HG03342 (cell line): ENCODE measurements around the gene GOLGA7B.

ENCODE experiments used
- ATAC-seq: cut with Tn5 transposase; IDR thresholded peaks from one replicate; pipeline ENCODE4 v1.9.1; 2021; ENCODE audit warnings: mild to moderate bottlenecking, moderate library complexity; ENCODE audit not compliant: unreplicated experiment

Gene GOLGA7B

DNA sequence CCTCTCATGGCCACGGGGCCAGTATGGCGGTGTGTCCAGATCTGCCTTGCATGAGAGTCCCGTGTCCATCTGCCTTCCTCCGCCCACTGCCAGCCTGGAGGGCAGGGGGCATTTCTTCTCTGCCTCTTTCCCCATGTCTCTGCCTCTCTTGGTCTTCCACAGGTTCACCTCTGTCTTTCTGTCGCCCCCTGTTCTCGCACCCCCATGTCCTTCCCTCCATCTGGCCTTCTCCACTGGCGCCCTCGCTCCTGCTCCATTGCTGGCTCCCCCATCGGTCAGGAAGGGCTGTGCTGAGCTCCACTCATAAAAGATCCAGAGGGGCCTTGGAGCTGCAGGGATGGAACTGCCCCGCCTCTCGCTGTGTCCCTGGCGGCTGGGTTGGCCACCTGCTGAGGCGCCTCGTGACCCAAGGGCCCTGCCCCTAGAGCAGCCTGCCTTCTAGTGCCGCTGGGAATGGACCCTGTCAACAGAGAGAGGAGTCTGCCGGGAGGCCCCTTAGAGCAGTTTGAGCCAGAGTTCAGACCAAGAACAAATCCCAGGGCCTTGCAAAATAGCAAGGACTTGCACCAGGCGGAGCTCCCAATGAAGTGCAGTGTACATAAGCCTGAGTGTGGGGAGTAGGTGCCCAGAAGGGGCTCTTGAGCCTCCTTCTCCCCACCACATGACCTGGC lies 42.0 kb downstream of the GOLGA7B start:
- no peak for ATAC-seq

GRCh38 chr10:97892506-97892905 lies 42.9 kb downstream of the GOLGA7B start:
- ATAC-seq = no peak

- no peak for ATAC-seq
Measured at GRCh38 chr10:97892939-97893338, 43.3 kb downstream of the GOLGA7B start.

- no peak for ATAC-seq
Measured at GRCh38 chr10:97894092-97894491, 44.4 kb downstream of the GOLGA7B start.

DNA sequence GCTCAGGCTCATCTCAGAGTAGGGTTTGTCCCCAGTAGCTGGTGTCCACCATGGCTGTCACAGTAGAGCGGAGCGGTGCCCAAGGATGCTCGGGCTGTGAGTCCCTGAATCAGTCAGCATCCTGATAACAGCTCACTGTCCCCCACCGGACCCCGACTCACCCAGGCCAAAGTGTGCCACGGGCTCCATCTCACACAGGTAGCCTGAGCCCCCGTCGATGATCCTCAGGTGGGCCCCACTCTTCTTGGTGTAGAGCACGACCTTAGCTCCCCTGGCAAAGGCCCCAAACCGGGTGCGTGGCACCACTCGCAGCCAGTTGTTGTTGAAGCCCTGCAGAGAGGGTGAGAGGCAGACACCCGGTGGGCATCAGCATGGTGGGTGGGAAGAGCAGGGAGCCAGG lies 45.4 kb downstream of the GOLGA7B start:
- ATAC-seq = no peak

DNA sequence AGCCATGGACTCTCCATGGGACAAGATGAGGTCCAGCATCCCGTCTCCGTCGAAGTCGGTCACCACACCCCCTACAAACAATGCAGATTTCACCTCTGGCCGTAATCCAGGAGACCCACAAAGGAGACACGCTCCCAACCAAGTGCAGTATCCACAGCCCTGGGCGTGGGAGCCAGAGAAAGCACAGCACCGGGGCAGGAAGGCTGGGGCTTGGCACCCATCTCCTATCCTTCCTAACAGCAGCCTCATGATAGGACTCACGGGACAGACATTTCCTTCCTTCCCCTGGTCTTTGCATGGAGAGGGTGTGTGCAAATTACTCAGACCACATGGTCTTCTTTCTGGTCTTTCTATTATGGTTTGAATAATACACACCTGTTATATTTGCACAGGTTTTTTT lies 46.3 kb downstream of the GOLGA7B start:
- ATAC-seq = no peak

- no peak for ATAC-seq
Measured at GRCh38 chr10:97896756-97897358, 47.2 kb downstream of the GOLGA7B start.

DNA sequence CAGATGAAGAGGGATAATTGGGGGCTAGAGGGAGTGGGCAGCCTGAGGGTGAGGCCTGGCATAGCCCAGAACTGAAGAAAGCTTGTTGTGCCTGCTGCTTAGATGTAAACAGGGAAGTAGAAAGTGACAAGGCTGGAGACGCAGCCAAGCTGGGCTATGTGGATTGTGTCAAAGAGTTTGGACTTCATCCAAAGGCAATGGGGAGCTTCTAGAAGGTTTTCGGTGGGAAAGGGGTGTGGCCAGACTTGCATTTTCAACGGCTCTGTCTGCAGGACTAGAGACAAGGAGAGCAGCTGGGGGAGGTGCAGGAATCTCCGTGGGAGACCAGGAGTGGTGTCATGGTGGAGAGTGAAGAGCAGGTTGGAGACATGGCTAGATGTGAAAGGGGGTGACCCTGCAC lies 48.8 kb downstream of the GOLGA7B start:
- no peak for ATAC-seq

DNA sequence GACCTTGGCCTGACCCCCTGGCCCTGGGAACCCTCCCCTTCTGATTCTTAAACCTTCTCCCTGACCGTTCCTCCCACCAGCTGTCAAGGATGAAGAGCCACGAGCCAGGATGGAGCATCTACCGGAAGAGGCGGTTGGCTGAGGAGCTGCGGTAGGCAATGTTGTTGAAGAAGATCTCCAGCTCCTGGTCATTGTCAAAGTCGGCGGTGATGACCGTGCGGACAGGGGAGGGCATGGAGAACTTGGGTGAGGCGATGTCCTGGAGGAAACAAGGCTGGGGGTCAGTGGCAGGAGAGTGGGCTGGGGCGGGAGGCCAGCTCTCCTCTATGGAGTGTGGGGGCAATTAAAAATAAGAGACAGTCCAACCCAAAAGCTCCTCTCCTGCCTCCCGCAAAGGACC lies 51.7 kb downstream of the GOLGA7B start:
- no peak for ATAC-seq

- no peak for ATAC-seq
Measured at GRCh38 chr10:97903128-97904017, 53.7 kb downstream of the GOLGA7B start.

GRCh38 chr10:97904018-97904381 lies 54.4 kb downstream of the GOLGA7B start:
- ATAC-seq = no peak

GRCh38 chr10:97904576-97904975 lies 54.9 kb downstream of the GOLGA7B start:
- ATAC-seq = no peak

GRCh38 chr10:97905276-97905675 lies 55.6 kb downstream of the GOLGA7B start:
- no peak for ATAC-seq

- no peak for ATAC-seq
Measured at GRCh38 chr10:97907211-97907610, 57.6 kb downstream of the GOLGA7B start.

DNA sequence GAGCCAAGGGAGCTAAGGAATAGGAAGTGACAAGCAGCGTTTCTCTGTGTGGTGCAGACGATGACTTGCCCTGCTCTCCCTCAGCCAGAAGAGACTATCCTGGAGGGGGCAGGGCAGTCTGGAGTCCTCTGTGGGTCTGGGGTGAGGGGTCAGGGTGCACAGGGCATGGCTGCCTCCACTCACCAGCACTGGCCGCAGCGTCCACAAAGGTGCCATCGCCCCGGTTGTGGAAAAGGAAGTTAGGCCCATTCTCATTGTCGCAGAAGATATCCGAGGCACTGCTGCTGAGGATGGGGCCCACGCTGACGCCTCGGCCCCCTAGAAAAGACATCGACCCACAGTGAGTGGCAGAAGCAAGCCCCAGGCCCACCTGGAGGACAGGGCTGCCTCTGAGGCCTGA lies 58.2 kb downstream of the GOLGA7B start:
- no peak for ATAC-seq

DNA sequence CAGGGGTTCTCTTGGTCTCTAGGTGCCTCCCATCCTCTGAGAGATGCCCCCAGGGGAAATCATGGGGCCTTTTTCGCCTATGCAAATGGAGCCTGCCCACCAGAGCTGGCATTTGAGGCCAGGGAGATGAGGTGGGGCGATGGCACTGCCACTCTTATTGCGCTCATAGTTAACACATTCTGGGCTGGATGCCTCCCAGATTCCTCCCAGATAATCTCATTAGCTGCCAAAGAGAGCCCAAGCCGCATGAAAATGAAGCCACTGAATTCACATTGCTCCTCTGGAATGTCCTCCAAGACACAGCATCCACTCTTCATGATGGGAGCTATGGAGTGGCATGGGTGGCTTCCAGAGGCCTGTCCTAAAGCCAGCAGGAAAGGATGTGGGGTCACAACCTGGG lies 61.0 kb downstream of the GOLGA7B start:
- ATAC-seq = no peak

DNA sequence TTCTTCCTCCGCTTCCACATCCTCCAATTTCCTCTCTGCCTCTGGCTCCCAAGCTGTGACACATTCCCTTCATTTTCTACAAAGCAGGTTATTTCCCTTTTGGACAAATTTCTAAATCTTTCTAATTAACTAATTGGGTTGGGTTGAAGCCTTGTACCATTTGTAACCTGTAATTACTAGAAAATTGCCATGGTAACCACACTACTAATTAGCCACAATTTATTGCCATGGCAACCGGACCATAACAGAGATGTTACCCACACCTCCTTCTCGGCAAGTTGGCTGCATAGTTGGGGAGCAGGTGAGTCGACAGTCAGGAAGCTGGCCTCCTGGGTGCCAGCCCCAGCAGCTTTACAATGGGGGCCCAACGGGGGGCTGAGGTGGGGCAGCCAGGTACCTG lies 61.6 kb downstream of the GOLGA7B start:
- no peak for ATAC-seq

- no peak for ATAC-seq
Measured at GRCh38 chr10:97913193-97913592, 63.5 kb downstream of the GOLGA7B start.

DNA sequence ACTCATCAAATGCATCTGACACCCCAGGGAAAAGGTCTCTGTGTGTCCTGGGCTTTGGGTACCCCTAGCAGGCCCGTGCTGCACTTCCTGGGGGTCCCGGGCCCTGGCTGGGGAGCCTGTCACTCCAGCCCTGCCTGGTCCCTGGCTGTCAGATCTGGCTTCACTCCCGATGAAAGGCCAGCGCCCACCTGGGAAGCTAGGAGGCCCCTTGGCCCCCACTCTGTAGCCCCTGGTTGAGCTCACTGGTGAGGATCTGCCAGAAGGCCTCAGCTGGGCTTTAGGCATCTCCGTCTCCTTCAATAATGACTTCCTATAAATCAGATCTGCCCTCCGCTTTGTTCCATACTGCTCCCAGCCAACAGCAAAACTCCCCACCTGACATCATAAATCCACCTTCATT lies 64.0 kb downstream of the GOLGA7B start:
- ATAC-seq = no peak

- no peak for ATAC-seq
Measured at GRCh38 chr10:97914171-97914836, 64.7 kb downstream of the GOLGA7B start.

DNA sequence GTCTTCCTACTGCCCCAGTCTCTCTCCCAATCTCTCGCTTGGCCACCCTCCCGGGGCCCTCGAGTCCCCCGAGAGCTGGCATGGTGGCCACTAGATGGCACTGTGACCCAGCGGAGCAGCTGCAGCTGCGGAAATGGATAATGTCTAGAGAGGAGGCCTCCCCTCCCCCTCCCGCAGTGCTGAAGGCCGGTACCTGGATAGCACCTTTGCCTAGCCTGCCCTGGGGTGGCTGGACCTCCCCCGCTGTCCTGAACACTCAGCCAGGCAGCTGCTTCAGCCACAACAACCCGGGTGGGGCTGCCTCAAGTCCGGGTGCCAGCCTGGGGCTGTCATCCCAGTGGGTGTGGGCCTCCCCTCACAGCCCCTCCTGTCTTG lies 65.2 kb downstream of the GOLGA7B start:
- ATAC-seq = peak; percentile 76
